Activated CD8-positive, alpha-beta T cell treated with anti-CD3 and anti-CD28 coated beads for 36 hours (primary cell): ENCODE data around the gene OR7G2. TPM values are rescaled to one million over a fixed set of nuclear protein-coding genes. Genes with fewer than 3 reads are reported as not detected.
"Not testable (repeated sequence)": the region's sequence is repeated elsewhere in the genome, so short reads cannot be mapped to it uniquely, and the experiment has no call there.

Source experiments
- ATAC-seq: fragments of 200-7000 bp; cut with Tn5 transposase; one replicate; pipeline ENCODE4 v1.10.0; 2021; ENCODE audit warnings: mild to moderate bottlenecking, moderate library complexity
- CTCF ChIA-PET: fragments of 350-600 bp; sonication (Branson Sonifier 250); formaldehyde crosslinking; loops from one replicate; lab custom pipeline; 2021; ENCODE audit warnings: antibody characterized with exemption; lab: Charles Lee
- POLR2A ChIA-PET: fragments of 350-600 bp; sonication (Branson Sonifier 250); formaldehyde crosslinking; loops from one replicate; lab custom pipeline; 2021; ENCODE audit warnings: antibody characterized with exemption; lab: Charles Lee
- DNase-seq: peaks from one replicate; pipeline ENCODE4 v3.0.0-alpha.2; 2020
- H3K27ac Mint-ChIP-seq: one replicate; pipeline ENCODE4 v1.8.0; 2021; ENCODE audit warnings: mild to moderate bottlenecking, mixed read lengths
- H3K27me3 Mint-ChIP-seq: one replicate; pipeline ENCODE4 v1.8.0; 2021; ENCODE audit warnings: mixed read lengths
- H3K36me3 Mint-ChIP-seq: one replicate; pipeline ENCODE4 v1.8.0; 2021; ENCODE audit warnings: low read depth, mixed read lengths
- H3K4me1 Mint-ChIP-seq: one replicate; pipeline ENCODE4 v1.8.0; 2021; ENCODE audit warnings: low read depth, mixed read lengths
- H3K4me3 Mint-ChIP-seq: one replicate; pipeline ENCODE4 v1.8.0; 2021; ENCODE audit warnings: mild to moderate bottlenecking, moderate library complexity, mixed read lengths
- H3K9me3 Mint-ChIP-seq: one replicate; pipeline ENCODE4 v1.8.0; 2021; ENCODE audit warnings: mixed read lengths
- CTCF ChIP-seq: fragments of 200-600 bp; IDR thresholded peaks from one replicate; pipeline ENCODE4 v1.8.0; 2022; ENCODE audit warnings: antibody characterized with exemption, mild to moderate bottlenecking
- intact Hi-C: fragments of 100-400 bp; cut with micrococcal nuclease; formaldehyde crosslinking; loops from one replicate; pipeline ENCODE4 v1.10.0; 2022
- total RNA-seq, 2 experiments: library from RNA; stranded (reverse); gene quantifications; one replicate each; pipeline ENCODE4 v1.2.3, GENCODE V29; 2021

Gene OR7G2
- total RNA-seq, 2 experiments from 2014 or later, result not detected

GRCh38 chr19:9076901-9077300, 30.4 kb downstream of the OR7G2 start:
- ChIA-PET CTCF (no interaction called here), POLR2A (no interaction called here)
- H3K36me3 Mint-ChIP-seq, result no peaks in the 10 kb centered on the region
- H3K4me3 Mint-ChIP-seq, result no peak overlapping the region
- DNase-seq, result no peak
- intact Hi-C loops, result no loop called here
- no peak for ATAC-seq
- no peaks in the 10 kb centered on the region for H3K27me3 Mint-ChIP-seq
- H3K27ac Mint-ChIP-seq, result no peak overlapping the region
- H3K4me1 Mint-ChIP-seq, result no peaks in the 10 kb centered on the region
- no peaks in the 10 kb centered on the region for H3K9me3 Mint-ChIP-seq
- no peak for TF ChIP-seq CTCF

- no peaks in the 10 kb centered on the region for H3K4me1 Mint-ChIP-seq
- no peaks in the 10 kb centered on the region for H3K36me3 Mint-ChIP-seq
- ATAC-seq, result no peak
Observed at GRCh38 chr19:9075064-9075949, 32.0 kb downstream of the OR7G2 start.

GRCh38 chr19:9073806-9074205, 33.5 kb downstream of the OR7G2 start:
- H3K27ac Mint-ChIP-seq, result no peak overlapping the region
- no peaks in the 10 kb centered on the region for H3K36me3 Mint-ChIP-seq
- no peaks in the 10 kb centered on the region for H3K9me3 Mint-ChIP-seq
- no peak for ATAC-seq
- no peaks in the 10 kb centered on the region for H3K27me3 Mint-ChIP-seq
- ChIA-PET POLR2A (interaction anchor here (1.1 kb wide), 1 partner anchor 14 kb away, joined by 3 read pairs; no protein-coding TSS in a partner anchor), CTCF (no interaction called here)
- no peak for TF ChIP-seq CTCF
- intact Hi-C loops, result no loop called here
- no peaks in the 10 kb centered on the region for H3K4me1 Mint-ChIP-seq
- no peak overlapping the region for H3K4me3 Mint-ChIP-seq
- DNase-seq, result no peak

More at GRCh38 chr19:9075064-9075949, 32.0 kb downstream of the OR7G2 start:
- Mint-ChIP-seq H3K9me3 (no peaks in the 10 kb centered on the region), H3K27ac (no peak overlapping the region), H3K4me3 (no peak overlapping the region), H3K27me3 (no peaks in the 10 kb centered on the region)
- intact Hi-C loops, result no loop called here
- POLR2A ChIA-PET, result no interaction called here
- no peak for TF ChIP-seq CTCF
- DNase-seq, result peak; percentile 29
- CTCF ChIA-PET, result no interaction called here

- H3K27me3 Mint-ChIP-seq, intact Hi-C loops: not testable (repeated sequence)
Observed at GRCh38 chr19:9071720-9072119, 35.6 kb downstream of the OR7G2 start.

GRCh38 chr19:9070066-9070465, 37.2 kb downstream of the OR7G2 start:
- ChIA-PET POLR2A (no interaction called here), CTCF (interaction anchor here (1.1 kb wide), 1 partner anchor 17 kb away, joined by 3 read pairs; no protein-coding TSS in a partner anchor)
- DNase-seq (no peak), ATAC-seq (no peak)
- Mint-ChIP-seq H3K4me1 (no peaks in the 10 kb centered on the region), H3K27me3 (no peaks in the 10 kb centered on the region), H3K27ac (no peak overlapping the region), H3K36me3 (no peaks in the 10 kb centered on the region), H3K4me3 (no peak overlapping the region), H3K9me3 (no peaks in the 10 kb centered on the region)
- intact Hi-C loops, result no loop called here
- TF ChIP-seq CTCF, result no peak

More at GRCh38 chr19:9071720-9072119, 35.6 kb downstream of the OR7G2 start:
- H3K36me3 Mint-ChIP-seq, H3K4me1 Mint-ChIP-seq, H3K9me3 Mint-ChIP-seq, ATAC-seq, H3K27ac Mint-ChIP-seq, POLR2A ChIA-PET, H3K4me3 Mint-ChIP-seq, CTCF ChIA-PET, DNase-seq: not testable (repeated sequence)
